LoVo (cell line): ENCODE measurements around the gene LRP11.
A peak's percentile ranks its signal among the peaks of the same experiment; 100 is the strongest.
"Not testable (repeated sequence)": the region's sequence is repeated elsewhere in the genome, so short reads cannot be mapped to it uniquely, and the experiment has no call there.

ENCODE experiments used
- DNase-seq: peaks from one replicate; pipeline ENCODE4 v3.0.0-alpha.2; 2016; ENCODE audit warnings: low spot score

The LRP11 gene

GRCh38 chr6:149863698-149864577 lies at the start of gene LRP11:
TSS of gene LRP11 (minus strand) at chr6:149864359. CDS start at chr6:149864020, 339 bp downstream.
- peak; percentile 90 for DNase-seq

- DNase-seq: no peak
These were observed 49.5 kb upstream of the LRP11 start for GRCh38 chr6:149913540-149914240.

- no peak for DNase-seq
These were observed 48.9 kb upstream of the LRP11 start for GRCh38 chr6:149913085-149913484.

- not testable (repeated sequence) for DNase-seq
These were observed 48.5 kb upstream of the LRP11 start for GRCh38 chr6:149912680-149913079.

GRCh38 chr6:149910721-149911151 lies 46.6 kb upstream of the LRP11 start:
- DNase-seq: no peak

GRCh38 chr6:149909701-149910470 lies 45.7 kb upstream of the LRP11 start:
- DNase-seq: no peak

- not testable (repeated sequence) for DNase-seq
These were observed 44.3 kb upstream of the LRP11 start for GRCh38 chr6:149908480-149908879.

- DNase-seq: no peak
These were observed 43.2 kb upstream of the LRP11 start for GRCh38 chr6:149907317-149907716.

- DNase-seq: no peak
These were observed 42.2 kb upstream of the LRP11 start for GRCh38 chr6:149906405-149906804.

- no peak for DNase-seq
These were observed 41.8 kb upstream of the LRP11 start for GRCh38 chr6:149905911-149906371.

GRCh38 chr6:149905371-149905910 lies 41.3 kb upstream of the LRP11 start:
- no peak for DNase-seq

GRCh38 chr6:149904661-149905370 lies 40.7 kb upstream of the LRP11 start:
- no peak for DNase-seq

GRCh38 chr6:149903938-149904611 lies 39.9 kb upstream of the LRP11 start:
- no peak for DNase-seq

- no peak for DNase-seq
These were observed 37.4 kb upstream of the LRP11 start for GRCh38 chr6:149901444-149902140.

GRCh38 chr6:149900620-149901443 lies 36.7 kb upstream of the LRP11 start:
- no peak for DNase-seq

GRCh38 chr6:149899926-149900619 lies 35.9 kb upstream of the LRP11 start:
- no peak for DNase-seq

- no peak for DNase-seq
These were observed 35.3 kb upstream of the LRP11 start for GRCh38 chr6:149899486-149899885.

- no peak for DNase-seq
These were observed 34.8 kb upstream of the LRP11 start for GRCh38 chr6:149898966-149899365.
